H7 (cell line): ENCODE results near the gene RFESD. TPM values are rescaled to one million over a fixed set of nuclear protein-coding genes. Genes with fewer than 3 reads are reported as not detected.
"Not testable (repeated sequence)": the region's sequence is repeated elsewhere in the genome, so short reads cannot be mapped to it uniquely, and the experiment has no call there.

Experiments
- DNase-seq: peaks from one replicate; pipeline ENCODE4 v3.0.0; 2012
- H3K27me3 ChIP-seq: 2 replicates; pipeline ENCODE4 v1.6.0; 2011; ENCODE audit warnings: mild to moderate bottlenecking, low read length; ENCODE audit not compliant: control insufficient read depth, insufficient read depth
- H3K36me3 ChIP-seq: replicated peaks from 2 replicates; pipeline ENCODE4 v1.5.1; 2011; ENCODE audit warnings: low read length; ENCODE audit not compliant: control insufficient read depth, insufficient read depth
- H3K4me3 ChIP-seq: 2 replicates; pipeline ENCODE4 v1.5.1; 2011; ENCODE audit warnings: low read depth, mild to moderate bottlenecking, control low read depth, low read length, moderate library complexity; ENCODE audit not compliant: insufficient read depth
- total RNA-seq: library from RNA; depleted of rRNA; stranded (reverse); fragments of >200 nt; shearing (Covaris generic); gene quantifications from 2 replicates; pipeline ENCODE4 v1.2.3, GENCODE V29; 2014

RFESD gene
- total RNA-seq, 1 experiment from 2014 or later: 3.3 TPM

GRCh38 chr5:95638632-95639031, 7.9 kb upstream of the RFESD start:
- Histone ChIP-seq H3K36me3 (no peaks in the 10 kb centered on the region), H3K4me3 (no peak overlapping the region), H3K27me3 (no peaks in the 10 kb centered on the region)
- DNase-seq: no peak

- H3K27me3 ChIP-seq: no peaks in the 10 kb centered on the region
- no peak overlapping the region for H3K4me3 ChIP-seq
- H3K36me3 ChIP-seq: no peaks in the 10 kb centered on the region
- DNase-seq: no peak
Observed at GRCh38 chr5:95641741-95642220, 4.8 kb upstream of the RFESD start.

- no peaks in the 10 kb centered on the region for H3K36me3 ChIP-seq
- H3K27me3 ChIP-seq: no peaks in the 10 kb centered on the region
- DNase-seq: no peak
- no peak overlapping the region for H3K4me3 ChIP-seq
Observed at GRCh38 chr5:95643152-95643551, 3.4 kb upstream of the RFESD start.

- H3K27me3 ChIP-seq: no peaks in the 10 kb centered on the region
- no peak overlapping the region for H3K4me3 ChIP-seq
- peak; percentile 26 for DNase-seq
- no peaks in the 10 kb centered on the region for H3K36me3 ChIP-seq
Observed at GRCh38 chr5:95644351-95645042, 2.1 kb upstream of the RFESD start.

- H3K4me3 ChIP-seq, DNase-seq: not testable (repeated sequence)
Observed at GRCh38 chr5:95646226-95646568, 380 bp upstream of the RFESD start.

GRCh38 chr5:95647886-95648860, 1.6 kb downstream of the RFESD start:
- Histone ChIP-seq H3K4me3 (no peak overlapping the region), H3K27me3 (no peaks in the 10 kb centered on the region), H3K36me3 (no peaks in the 10 kb centered on the region)
- no peak for DNase-seq

More at GRCh38 chr5:95646226-95646568, 380 bp upstream of the RFESD start:
- H3K36me3 ChIP-seq, H3K27me3 ChIP-seq: not testable (repeated sequence)

- Histone ChIP-seq H3K36me3 (no peaks in the 10 kb centered on the region), H3K27me3 (no peaks in the 10 kb centered on the region), H3K4me3 (no peak overlapping the region)
- no peak for DNase-seq
Observed at GRCh38 chr5:95649274-95649673, 2.7 kb downstream of the RFESD start.

GRCh38 chr5:95649842-95650620, 3.5 kb downstream of the RFESD start:
- no peak overlapping the region for H3K4me3 ChIP-seq
- no peak for DNase-seq
- H3K36me3 ChIP-seq: no peaks in the 10 kb centered on the region
- H3K27me3 ChIP-seq: no peaks in the 10 kb centered on the region

GRCh38 chr5:95652849-95653248, 6.3 kb downstream of the RFESD start:
- no peak for DNase-seq
- Histone ChIP-seq H3K27me3 (no peaks in the 10 kb centered on the region; the same call in 1 of the 2 replicates), H3K36me3 (no peaks in the 10 kb centered on the region), H3K4me3 (no peak overlapping the region)

GRCh38 chr5:95654196-95654595, 7.6 kb downstream of the RFESD start:
- DNase-seq: no peak
- Histone ChIP-seq H3K4me3 (no peak overlapping the region), H3K36me3 (no peaks in the 10 kb centered on the region), H3K27me3 (no peaks in the 10 kb centered on the region; the same call in 1 of the 2 replicates)

GRCh38 chr5:95655575-95655974, 9.0 kb downstream of the RFESD start:
- no peak overlapping the region for H3K4me3 ChIP-seq
- DNase-seq: no peak
- H3K36me3 ChIP-seq: no peaks in the 10 kb centered on the region
- H3K27me3 ChIP-seq: no peaks in the 10 kb centered on the region; the same call in 1 of the 2 replicates

- Histone ChIP-seq H3K27me3 (no peaks in the 10 kb centered on the region; the same call in 1 of the 2 replicates), H3K36me3 (no peaks in the 10 kb centered on the region), H3K4me3 (no peak overlapping the region)
- DNase-seq: no peak
Observed at GRCh38 chr5:95660060-95660459, 13.5 kb downstream of the RFESD start.

GRCh38 chr5:95662946-95663345, 16.4 kb downstream of the RFESD start:
- Histone ChIP-seq H3K27me3 (no peaks in the 10 kb centered on the region), H3K36me3 (no peaks in the 10 kb centered on the region), H3K4me3 (no peak overlapping the region)
- DNase-seq: no peak

- DNase-seq: no peak
- Histone ChIP-seq H3K27me3 (no peaks in the 10 kb centered on the region), H3K36me3 (no peaks in the 10 kb centered on the region), H3K4me3 (no peak overlapping the region)
Observed at GRCh38 chr5:95664204-95664786, 17.7 kb downstream of the RFESD start.
